HEK293T (cell line): ENCODE data around the gene FGF2.

Source experiments
- CTCF ChIA-PET: fragments of 350-600 bp; formaldehyde crosslinking; extraction: SDS; loops from one replicate; lab custom pipeline; 2021; ENCODE audit warnings: antibody characterized with exemption, inconsistent platforms; lab: Yijun Ruan, JAX
- POLR2A ChIA-PET: fragments of 350-600 bp; formaldehyde crosslinking; extraction: SDS; loops from one replicate; lab custom pipeline; 2020; ENCODE audit warnings: antibody characterized with exemption, inconsistent platforms; lab: Yijun Ruan, JAX
- DNase-seq: peaks from one replicate; pipeline ENCODE4 v3.0.0; 2012; ENCODE audit warnings: mixed read lengths; ENCODE audit errors: extremely low spot score
- ARNT ChIP-seq: fragments of 450-650 bp; IDR thresholded peaks from 2 replicates; pipeline ENCODE4 v1.6.1; 2017; ENCODE audit warnings: mild to moderate bottlenecking
- BHLHE40 ChIP-seq: fragments of 450-650 bp; IDR thresholded peaks from 2 replicates; pipeline ENCODE4 v1.6.1; 2016; ENCODE audit warnings: mild to moderate bottlenecking, moderate library complexity, borderline replicate concordance
- CTBP1 ChIP-seq: fragments of 450-650 bp; IDR thresholded peaks from 2 replicates; pipeline ENCODE4 v1.6.1; 2016; ENCODE audit warnings: borderline replicate concordance
- ELF4 ChIP-seq: fragments of 450-650 bp; IDR thresholded peaks from 2 replicates; pipeline ENCODE4 v1.6.1; 2017; ENCODE audit warnings: antibody characterized with exemption
- FOXA1 ChIP-seq: fragments of 450-650 bp; IDR thresholded peaks from 2 replicates; pipeline ENCODE4 v1.6.1; 2016; ENCODE audit warnings: mild to moderate bottlenecking
- FOXK2 ChIP-seq: fragments of 450-650 bp; IDR thresholded peaks from 2 replicates; pipeline ENCODE4 v1.6.1; 2016; ENCODE audit warnings: mild to moderate bottlenecking
- FOXM1 ChIP-seq: fragments of 450-650 bp; IDR thresholded peaks from 2 replicates; pipeline ENCODE4 v1.6.1; 2017; ENCODE audit warnings: mild to moderate bottlenecking, borderline replicate concordance
- HDGF ChIP-seq: fragments of 450-650 bp; IDR thresholded peaks from 2 replicates; pipeline ENCODE4 v1.6.1; 2017; ENCODE audit warnings: antibody characterized with exemption, borderline replicate concordance
- L3MBTL2 ChIP-seq: fragments of 450-650 bp; conservative IDR thresholded peaks from 2 replicates; pipeline ENCODE4 v1.6.1; 2016; ENCODE audit warnings: mild to moderate bottlenecking
- LEF1 ChIP-seq: fragments of 450-650 bp; IDR thresholded peaks from 2 replicates; pipeline ENCODE4 v1.6.1; 2017; ENCODE audit warnings: mild to moderate bottlenecking, borderline replicate concordance
- NFRKB ChIP-seq: fragments of 450-650 bp; IDR thresholded peaks from 2 replicates; pipeline ENCODE4 v1.6.1; 2016; ENCODE audit warnings: mild to moderate bottlenecking, moderate library complexity
- PKNOX1 ChIP-seq: fragments of 450-650 bp; IDR thresholded peaks from 2 replicates; pipeline ENCODE4 v1.6.1; 2016
- SP1 ChIP-seq: fragments of 450-650 bp; IDR thresholded peaks from 2 replicates; pipeline ENCODE4 v1.6.1; 2017
- SUZ12 ChIP-seq: fragments of 450-650 bp; IDR thresholded peaks from 2 replicates; pipeline ENCODE4 v1.6.1; 2016; ENCODE audit warnings: mild to moderate bottlenecking
- TARDBP ChIP-seq: fragments of 450-650 bp; IDR thresholded peaks from 2 replicates; pipeline ENCODE4 v1.6.1; 2016
- ZNF384 ChIP-seq: fragments of 450-650 bp; IDR thresholded peaks from 2 replicates; pipeline ENCODE4 v1.6.1; 2016

FGF2 gene

GRCh38 chr4:122796801-122797404 lies 29.7 kb upstream of the FGF2 start:
- POLR2A ChIA-PET: no interaction called here
- DNase-seq: no peak
- TF ChIP-seq SP1 (no peak), SUZ12 (no peak), NFRKB (no peak), ZNF384 (no peak), PKNOX1 (no peak), ELF4 (no peak)
- CTCF ChIA-PET: no interaction called here

- POLR2A ChIA-PET: no interaction called here
- CTCF ChIA-PET: no interaction called here
- TF ChIP-seq SP1: no peak
- TF ChIP-seq LEF1: no peak
- TF ChIP-seq ZNF384: no peak
- no peak for TF ChIP-seq FOXM1
- TF ChIP-seq L3MBTL2: no peak
- TF ChIP-seq CTBP1: no peak
- TF ChIP-seq SUZ12: no peak
- no peak for TF ChIP-seq ELF4
- no peak for TF ChIP-seq PKNOX1
- no peak for TF ChIP-seq NFRKB
- no peak for TF ChIP-seq TARDBP
- no peak for TF ChIP-seq HDGF
- DNase-seq: no peak
These were observed 29.1 kb upstream of the FGF2 start for GRCh38 chr4:122797405-122798094.

GRCh38 chr4:122798101-122798500 lies 28.5 kb upstream of the FGF2 start:
- POLR2A ChIA-PET: no interaction called here
- TF ChIP-seq L3MBTL2 (no peak), TARDBP (no peak), ZNF384 (no peak), FOXM1 (no peak), BHLHE40 (no peak), FOXK2 (no peak), PKNOX1 (no peak), LEF1 (no peak), NFRKB (no peak), SP1 (no peak), CTBP1 (no peak), ELF4 (no peak), FOXA1 (no peak), HDGF (no peak), ARNT (no peak), SUZ12 (no peak)
- CTCF ChIA-PET: no interaction called here
- DNase-seq: peak; percentile 47

GRCh38 chr4:122798917-122799316 lies 27.7 kb upstream of the FGF2 start:
- ChIA-PET POLR2A (no interaction called here), CTCF (no interaction called here)
- DNase-seq: no peak
- TF ChIP-seq SUZ12 (no peak), SP1 (no peak), L3MBTL2 (no peak), ZNF384 (no peak), HDGF (no peak), BHLHE40 (no peak), FOXM1 (no peak), ELF4 (no peak), NFRKB (no peak), FOXK2 (no peak), CTBP1 (no peak), PKNOX1 (no peak), FOXA1 (no peak)

- POLR2A ChIA-PET: no interaction called here
These were observed 22.8 kb upstream of the FGF2 start for GRCh38 chr4:122803788-122804208.

More at GRCh38 chr4:122803788-122804208, 22.8 kb upstream of the FGF2 start:
- no peak for DNase-seq
- no peak for TF ChIP-seq HDGF
- no peak for TF ChIP-seq FOXK2
- no peak for TF ChIP-seq ELF4
- no peak for TF ChIP-seq PKNOX1
- TF ChIP-seq SUZ12: no peak
- TF ChIP-seq ARNT: no peak
- no peak for TF ChIP-seq BHLHE40
- TF ChIP-seq CTBP1: no peak
- TF ChIP-seq L3MBTL2: no peak
- TF ChIP-seq TARDBP: no peak
- no peak for TF ChIP-seq FOXM1
- no peak for TF ChIP-seq LEF1
- TF ChIP-seq ZNF384: no peak
- no peak for TF ChIP-seq SP1
- TF ChIP-seq FOXA1: no peak
- TF ChIP-seq NFRKB: no peak
- CTCF ChIA-PET: interaction anchor here (0.5 to 1.1 kb wide), 2 partner anchors 15 to 24 kb away, joined by 4 read pairs; no protein-coding TSS in a partner anchor
